ENCODE results near the gene CABYR.

CABYR gene

DNA sequence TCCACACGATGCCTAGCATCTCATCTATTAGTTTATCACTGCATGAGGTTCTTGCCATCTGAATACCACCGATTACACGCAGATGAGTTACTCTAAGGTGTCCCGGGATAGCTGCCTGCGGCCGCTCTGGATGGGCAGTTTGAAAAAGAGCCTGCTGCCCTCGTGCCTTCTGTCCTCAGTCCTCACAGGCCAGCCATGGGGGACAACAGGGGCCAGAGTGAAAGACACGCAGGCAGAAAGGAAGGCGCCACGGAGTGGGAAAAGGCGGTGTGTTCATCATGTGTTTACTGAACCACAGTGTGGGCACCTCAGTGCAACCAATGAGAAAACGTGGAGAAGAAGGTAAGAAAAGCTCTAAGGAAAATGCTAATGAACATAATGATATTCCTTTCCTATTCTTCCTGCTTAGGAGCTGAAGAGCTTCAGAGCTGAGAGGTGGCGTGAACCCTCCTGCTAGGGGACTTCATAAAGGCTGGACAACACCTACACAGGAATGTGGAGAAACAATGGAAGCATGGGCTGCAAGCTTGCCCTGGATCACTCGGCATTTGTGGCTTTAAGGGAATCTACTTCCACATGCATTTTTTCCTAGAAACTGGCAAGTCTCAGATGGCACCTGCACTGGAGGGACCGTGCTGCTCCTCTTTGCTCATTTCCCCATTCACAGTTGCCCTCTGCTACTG, 50.9 kb downstream of the CABYR start:
- DNase-seq (ENCODE audit: low read depth) = no peak

DNA sequence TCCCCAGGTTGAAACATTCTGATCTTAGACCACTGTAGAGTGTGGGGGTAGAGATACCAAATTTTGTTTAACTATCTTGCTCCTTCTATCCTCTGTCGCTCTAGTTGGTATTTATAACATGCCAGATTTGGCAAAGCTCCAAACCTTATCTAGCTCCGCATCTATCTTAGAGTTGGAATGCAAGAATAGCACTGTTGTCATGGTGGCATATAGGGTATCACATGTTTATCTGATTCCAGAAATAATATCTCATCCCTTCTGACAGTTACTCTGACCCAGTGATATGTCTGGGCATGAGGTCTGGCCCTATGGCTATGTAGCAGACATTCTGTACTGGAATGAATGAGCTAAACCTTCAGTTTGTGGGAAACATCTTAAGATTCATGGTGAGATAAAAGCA, 51.7 kb downstream of the CABYR start:
- no peak for DNase-seq (ENCODE audit: low read depth)

DNA sequence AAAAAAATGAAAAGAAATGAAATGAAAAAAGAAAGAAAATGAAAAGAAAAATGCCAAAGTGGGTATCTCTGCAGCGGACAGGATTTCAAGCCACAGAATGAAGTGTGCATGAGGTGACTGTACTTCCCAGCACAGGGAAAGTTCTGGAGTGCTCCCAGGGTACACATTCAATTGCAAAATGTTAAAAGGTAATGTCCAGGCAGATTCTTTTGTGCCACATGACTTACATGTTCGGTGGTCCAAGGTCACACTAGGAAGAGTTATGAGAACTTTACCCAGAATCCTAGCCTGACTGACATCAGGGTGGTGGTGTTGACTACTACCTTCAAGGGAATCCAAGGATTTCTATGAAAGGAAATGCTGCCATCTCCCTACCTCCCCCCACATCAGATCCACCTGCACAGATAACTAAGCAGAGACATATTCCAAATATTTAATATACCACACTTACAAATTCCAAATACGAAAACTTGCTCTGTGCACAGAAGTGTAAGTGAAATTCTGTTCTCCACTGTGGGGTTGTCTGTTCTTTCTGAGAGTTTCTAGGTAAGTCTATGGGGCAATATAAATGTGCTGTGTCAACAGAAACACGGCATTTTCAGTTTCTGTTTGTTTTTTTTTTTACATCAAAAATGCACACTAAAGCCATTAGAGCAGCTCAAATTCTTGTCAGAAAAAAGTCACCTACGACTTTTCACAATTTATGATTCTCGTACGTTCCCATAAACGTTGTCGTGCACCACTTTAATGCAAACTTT, 56.6 kb downstream of the CABYR start:
- no peak for DNase-seq (ENCODE audit: low read depth)

DNA sequence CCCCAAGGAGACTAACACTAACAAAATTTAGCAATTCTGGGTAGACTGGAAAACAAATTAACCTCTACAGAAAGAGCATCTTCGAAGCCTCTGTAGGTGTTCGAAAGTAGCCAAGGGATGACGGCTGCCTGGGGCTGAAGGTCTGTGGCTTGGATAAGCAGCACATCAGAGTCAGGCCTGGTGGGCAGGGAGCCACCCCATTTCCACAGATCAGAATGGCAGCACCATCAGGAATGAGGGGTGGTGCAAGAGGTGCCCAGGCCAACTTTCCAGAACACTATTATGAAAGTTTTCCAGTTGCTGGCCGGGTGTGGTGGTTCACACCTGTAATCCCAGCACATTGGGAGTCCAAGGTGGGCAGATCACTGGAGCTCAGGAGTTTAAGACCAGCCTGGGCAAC, 57.9 kb downstream of the CABYR start:
- no peak for DNase-seq (ENCODE audit: low read depth)

DNA sequence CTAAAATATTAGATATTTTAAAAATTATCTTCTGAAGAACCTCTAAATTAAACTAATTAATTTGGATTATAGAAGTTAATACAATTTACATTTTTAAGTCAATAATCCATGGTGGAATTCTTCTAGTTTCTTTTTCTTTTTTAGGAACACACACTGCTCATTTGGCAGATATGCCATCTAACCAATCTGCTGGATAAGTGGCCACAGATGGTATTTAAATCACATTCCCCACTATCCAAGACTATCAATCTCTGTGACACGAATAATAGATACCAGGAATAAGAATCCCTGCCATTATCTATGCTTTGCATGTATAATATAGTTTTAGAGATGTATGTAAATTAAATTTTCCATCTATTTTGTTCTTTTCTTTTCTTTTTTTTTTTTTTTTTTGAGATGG, 58.5 kb downstream of the CABYR start:
- no peak for DNase-seq (ENCODE audit: low read depth)

DNA sequence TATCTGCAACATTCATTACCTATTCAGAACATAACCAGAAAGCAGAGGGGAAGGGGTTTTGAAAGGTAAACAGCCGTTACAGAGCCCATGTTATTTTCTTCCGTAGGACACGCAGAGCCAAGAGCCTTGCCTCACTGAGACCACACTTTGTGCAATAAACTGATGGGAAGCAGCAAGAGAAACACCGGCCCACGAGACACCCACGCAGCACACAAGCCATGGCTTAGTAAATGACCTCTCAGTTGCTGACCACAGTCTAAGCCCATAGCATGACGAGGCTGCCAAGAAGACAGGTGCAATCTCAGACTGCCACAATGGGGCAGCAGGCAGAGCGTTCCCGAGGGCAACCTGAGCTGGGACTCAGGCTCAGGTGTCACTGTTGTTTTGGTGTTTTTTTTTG, 59.6 kb downstream of the CABYR start:
- no peak for DNase-seq (ENCODE audit: low read depth)

DNA sequence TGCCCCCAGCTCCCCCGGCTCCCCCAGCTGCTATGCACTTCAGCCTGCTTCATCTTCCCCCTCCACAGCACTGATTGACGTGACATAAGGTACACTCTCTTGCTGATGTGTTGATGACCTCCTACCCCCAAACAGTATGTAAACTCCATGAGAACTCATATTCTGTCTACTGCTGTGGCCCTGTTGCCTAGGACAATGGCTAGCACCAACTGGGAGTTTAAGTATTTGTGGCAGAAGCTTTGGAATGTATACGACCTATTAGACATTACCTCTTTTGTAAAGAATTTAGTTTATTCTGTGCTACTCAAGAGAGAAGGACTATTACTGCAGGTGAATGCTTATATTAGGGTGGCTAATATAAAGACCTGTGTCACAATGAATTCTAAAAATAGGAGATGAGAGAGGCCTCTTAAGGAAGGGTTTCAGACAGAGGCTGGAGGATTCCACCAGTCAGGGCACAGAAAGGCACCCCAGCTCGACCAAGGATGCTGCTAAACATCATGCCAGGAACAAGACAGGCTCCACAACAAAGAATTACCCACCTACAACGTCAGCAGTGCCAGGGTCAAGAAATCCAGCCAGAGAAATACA, 60.6 kb downstream of the CABYR start:
- no peak for DNase-seq (ENCODE audit: low read depth)

DNA sequence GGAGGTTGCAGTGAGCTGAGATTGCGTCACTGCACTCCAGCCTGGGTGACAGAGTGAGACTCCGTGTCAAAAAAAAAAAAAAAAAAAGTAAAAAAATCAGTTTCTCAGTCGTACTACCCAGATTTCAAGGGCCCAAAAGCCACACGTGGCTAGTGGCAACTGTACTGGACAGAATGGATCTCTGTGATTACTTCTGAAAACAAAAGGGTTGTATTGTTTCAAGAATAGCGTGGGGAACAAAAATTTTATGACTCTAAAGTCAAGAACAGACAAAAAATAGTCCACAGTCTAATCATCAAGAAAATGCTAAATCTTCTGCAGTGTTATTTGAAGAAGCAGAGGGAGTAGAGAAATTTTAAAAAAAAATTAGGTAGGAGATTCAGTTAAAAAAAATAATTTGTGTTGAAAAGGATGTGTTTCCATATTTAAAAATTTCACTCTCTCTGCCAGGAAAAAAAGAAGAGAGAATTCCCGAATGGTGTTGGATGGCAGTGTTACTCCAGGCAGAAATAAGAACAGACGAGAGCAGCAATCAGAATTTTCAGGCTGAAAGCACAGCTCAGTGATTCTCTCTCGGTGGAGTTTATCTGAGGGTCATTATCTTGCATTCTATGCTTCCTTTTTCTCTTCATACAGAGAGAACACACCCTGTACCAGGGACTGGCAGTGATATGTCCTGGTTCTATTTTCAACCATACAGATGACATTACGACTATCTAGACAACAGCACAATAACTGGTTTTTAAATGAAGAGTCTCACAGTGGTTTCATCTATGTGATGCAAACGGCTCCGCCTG, 61.8 kb downstream of the CABYR start:
- DNase-seq (ENCODE audit: low read depth) = no peak

DNA sequence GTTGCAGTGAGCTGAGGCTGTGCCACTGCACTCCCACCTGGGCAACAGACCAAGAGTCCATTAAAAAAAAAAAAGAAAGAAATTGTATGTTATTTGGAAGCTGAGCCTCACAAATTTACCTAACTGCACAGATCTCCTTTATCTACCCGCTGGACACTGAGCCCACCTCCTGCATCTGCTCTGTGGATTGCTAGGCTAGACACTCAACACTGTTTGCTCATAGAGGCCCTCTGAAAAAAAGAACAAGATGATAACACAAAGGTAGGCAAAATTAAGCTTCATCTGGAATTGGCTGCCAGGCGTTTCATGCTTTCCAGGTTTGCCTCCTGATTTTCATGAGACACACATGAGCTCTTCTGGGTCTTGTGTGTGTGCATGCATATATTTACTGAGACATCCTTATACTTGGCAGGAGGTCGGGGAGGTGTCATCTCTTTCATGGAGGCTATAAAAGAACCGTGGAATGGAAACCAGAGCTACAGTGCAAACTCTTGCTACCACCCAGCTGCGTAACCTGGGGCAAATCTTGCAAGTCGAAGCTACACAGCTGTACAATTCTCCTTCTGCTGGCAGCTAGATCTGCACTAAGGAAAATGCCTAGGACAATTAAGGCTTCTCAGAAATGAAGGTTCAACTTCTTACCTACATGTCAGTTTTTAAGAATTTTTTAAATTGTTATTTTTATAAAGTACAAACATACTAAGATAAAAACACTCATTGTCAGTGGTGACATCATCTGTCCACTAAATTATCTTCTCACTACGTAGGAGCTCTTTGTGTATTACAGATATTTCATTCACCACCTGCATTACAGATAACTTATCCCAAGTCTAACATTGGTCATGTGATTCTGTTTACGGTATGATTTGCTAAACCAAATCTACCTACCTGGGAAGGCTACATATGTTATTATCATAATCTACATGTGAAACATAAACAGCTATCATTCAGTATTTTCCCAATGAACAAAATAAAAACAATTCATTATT, 63.1 kb downstream of the CABYR start:
- DNase-seq (ENCODE audit: low read depth) = no peak

DNA sequence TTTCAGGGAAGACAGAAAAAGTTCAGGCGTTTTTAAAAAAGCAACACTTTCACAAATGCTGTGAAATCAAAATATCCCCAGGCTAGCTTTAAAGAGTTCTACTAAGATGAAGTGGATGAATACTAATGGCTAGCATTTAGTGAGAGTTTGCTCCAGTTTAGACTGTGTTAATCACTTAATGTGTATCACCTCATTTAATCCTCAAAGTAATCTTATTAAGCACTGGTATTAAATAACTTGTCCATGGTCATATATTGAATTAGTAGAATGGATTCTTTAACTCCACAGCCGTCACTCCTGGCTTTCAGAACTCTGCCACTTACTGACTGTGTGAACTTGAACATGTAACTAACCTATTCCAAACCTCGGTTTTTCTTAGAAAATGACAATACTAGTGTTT, 66.0 kb downstream of the CABYR start:
- no peak for DNase-seq (ENCODE audit: low read depth)

DNA sequence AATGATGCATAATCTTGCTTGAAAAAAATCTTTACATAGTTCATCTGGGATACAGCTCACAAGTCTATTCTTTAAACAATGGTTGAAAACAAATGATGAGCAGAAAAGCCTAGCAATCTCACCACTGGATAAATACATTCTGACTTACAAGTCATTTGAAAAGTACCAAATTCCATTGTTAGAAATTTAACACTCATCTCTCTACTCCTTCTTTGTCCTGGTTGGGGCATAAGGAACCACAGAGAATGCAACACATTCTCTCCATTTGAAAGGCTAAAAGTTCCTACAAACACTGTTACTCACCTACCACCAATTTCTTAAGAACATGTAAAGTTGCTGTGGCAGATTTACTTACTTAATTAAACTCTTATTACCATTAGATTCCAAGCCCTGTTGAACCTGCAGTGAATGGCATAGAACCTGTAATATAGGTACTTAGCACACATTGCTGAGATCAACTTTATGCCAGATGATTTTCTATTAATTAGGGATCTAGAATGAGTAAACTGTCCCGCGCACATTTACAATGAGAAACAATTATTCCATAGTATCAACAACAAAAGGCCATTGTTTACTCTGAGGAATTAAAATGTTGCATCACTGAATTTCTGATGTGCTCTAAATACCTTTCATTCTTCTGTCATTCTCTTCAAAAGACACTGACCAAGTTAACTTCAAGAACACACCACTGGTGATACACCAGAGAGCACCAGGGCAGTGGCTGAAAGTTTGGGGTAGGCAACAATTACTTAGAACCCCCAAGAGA, 69.6 kb downstream of the CABYR start:
- DNase-seq (ENCODE audit: low read depth) = no peak

DNA sequence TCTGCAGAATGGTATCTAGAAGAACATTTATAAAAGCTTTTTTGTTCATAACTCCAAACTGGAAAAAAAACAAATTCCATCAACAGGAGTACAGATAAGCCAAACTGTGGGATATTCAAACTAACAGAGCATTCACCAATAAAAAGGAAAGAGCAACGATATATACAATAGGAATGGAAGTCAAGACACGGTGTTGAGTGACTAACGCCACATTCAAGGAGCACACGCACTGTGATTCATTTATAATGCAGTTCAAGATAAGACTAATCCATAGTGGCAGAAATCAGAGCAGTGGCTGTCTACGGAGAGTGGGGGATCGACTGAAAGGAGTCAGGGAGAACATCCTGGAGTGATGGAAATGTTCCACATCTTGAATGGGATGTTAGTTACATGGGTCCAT, 70.7 kb downstream of the CABYR start:
- DNase-seq (ENCODE audit: low read depth) = no peak

Data from activated T-helper 1 cell treated with Interleukin-2 at 50 U/mL for 16 hours (primary cell).